H1 (cell line): ENCODE results near the gene ZNF425. TPM values are rescaled to one million over a fixed set of nuclear protein-coding genes. Genes with fewer than 3 reads are reported as not detected.
A peak's percentile ranks its signal among the peaks of the same experiment; 100 is the strongest.

Experiments
- CTCF ChIA-PET: fragments of 300-600 bp; sonication (Branson Sonifier 250); formaldehyde crosslinking; loops from one replicate; lab custom pipeline; 2021; ENCODE audit not compliant: partially characterized antibody; lab: Charles Lee
- POLR2A ChIA-PET: fragments of 300-600 bp; sonication (Branson Sonifier 250); formaldehyde crosslinking; loops from one replicate; lab custom pipeline; 2021; ENCODE audit warnings: inconsistent platforms; ENCODE audit not compliant: partially characterized antibody; lab: Charles Lee
- DNase-seq, 2 experiments: peaks; one replicate each; pipeline versions ENCODE4 v3.0.0 to v3.0.0-alpha.2; 2010 to 2022; ENCODE audit warnings: low spot score in 2 of 2, low read depth in 1 of 2, mixed read lengths in 1 of 2
- FAIRE-seq: peaks from 2 replicates; lab custom pipeline; 2011; peaks lifted over from hg19 to GRCh38; lab: Jason Lieb, UNC
- H2AFZ ChIP-seq: 2 replicates; pipeline ENCODE4 v1.8.1; 2012; ENCODE audit warnings: low read length, inconsistent platforms
- H2AK5ac ChIP-seq: 2 replicates; pipeline ENCODE4 v1.6.1; 2013; ENCODE audit warnings: low read depth, low read length
- H2BK120ac ChIP-seq: replicated peaks from 2 replicates; pipeline ENCODE3; 2013; ENCODE audit warnings: low read depth, low read length, inconsistent platforms
- H2BK12ac ChIP-seq: 2 replicates; pipeline ENCODE4 v1.6.1; 2013; ENCODE audit warnings: low read depth, low read length
- H2BK15ac ChIP-seq: 2 replicates; pipeline ENCODE4 v1.6.1; 2013; ENCODE audit warnings: low read length
- H2BK20ac ChIP-seq: 2 replicates; pipeline ENCODE4 v1.6.1; 2013; ENCODE audit warnings: low read length
- H2BK5ac ChIP-seq: 2 replicates; pipeline ENCODE4 v1.6.1; 2013; ENCODE audit warnings: low read depth, low read length
- H3K14ac ChIP-seq: 2 replicates; pipeline ENCODE4 v1.6.1; 2013; ENCODE audit warnings: inconsistent platforms; ENCODE audit not compliant: insufficient read length
- H3K18ac ChIP-seq: 2 replicates; pipeline ENCODE4 v1.6.1; 2013; ENCODE audit warnings: low read length; ENCODE audit errors: extremely low read depth
- H3K23ac ChIP-seq: 2 replicates; pipeline ENCODE4 v1.6.1; 2013; ENCODE audit warnings: inconsistent platforms; ENCODE audit not compliant: insufficient read length
- H3K23me2 ChIP-seq: 2 replicates; pipeline ENCODE4 v1.6.1; 2013; ENCODE audit warnings: low read depth, low read length
- H3K27ac ChIP-seq: 2 replicates; pipeline ENCODE4 v1.6.1; 2011; ENCODE audit warnings: low read depth, low read length, inconsistent platforms
- H3K27me3 ChIP-seq, 4 experiments: replicated peaks in 1 of 4; 1 replicate in 1 of 4; 2 replicates in 3 of 4; pipeline versions ENCODE4 v1.6.1 to v1.8.1; 2011 to 2013; ENCODE audit warnings: low read length in 3 of 4, mild to moderate bottlenecking in 3 of 4, inconsistent platforms in 2 of 4, mixed read lengths in 2 of 4, moderate library complexity in 1 of 4; ENCODE audit not compliant: control insufficient read depth in 3 of 4, insufficient read depth in 3 of 4; ENCODE audit errors: extremely low read depth in 1 of 4
- H3K36me3 ChIP-seq, 4 experiments: 2 replicates each; pipeline versions ENCODE4 v1.6.1 to v1.8.1; 2011 to 2013; ENCODE audit warnings: mild to moderate bottlenecking in 4 of 4, low read length in 3 of 4, moderate library complexity in 2 of 4, control low read depth in 1 of 4, inconsistent platforms in 1 of 4; ENCODE audit not compliant: insufficient read depth in 4 of 4, control insufficient read depth in 2 of 4
- H3K4ac ChIP-seq: replicated peaks from 2 replicates; pipeline ENCODE3; 2013; ENCODE audit warnings: low read length, low read depth, mixed read lengths, inconsistent platforms; ENCODE audit not compliant: insufficient read length
- H3K4me1 ChIP-seq, 4 experiments: replicated peaks in 1 of 4; 1 replicate in 1 of 4; 2 replicates in 3 of 4; pipeline versions ENCODE4 v1.6.1 to v1.8.1; 2011 to 2013; ENCODE audit warnings: low read length in 3 of 4, inconsistent platforms in 2 of 4, mixed read lengths in 1 of 4; ENCODE audit not compliant: insufficient read depth in 4 of 4, control insufficient read depth in 3 of 4
- H3K4me2 ChIP-seq, 2 experiments: 2 replicates each; pipeline versions ENCODE4 v1.6.1 to v1.8.1; 2011 to 2013; ENCODE audit warnings: low read depth in 2 of 2, low read length in 2 of 2, control low read depth in 1 of 2, inconsistent platforms in 1 of 2, mild to moderate bottlenecking in 1 of 2; ENCODE audit not compliant: insufficient read depth in 1 of 2
- H3K4me3 ChIP-seq, 4 experiments: fragments of 200-600, 300-600 bp in 1 of 4; sonication (generic), shearing (Covaris generic), sonication (Bioruptor Twin) in 1 of 4; 2 replicates each; pipeline versions ENCODE4 v1.5.1 to v1.8.1; 2011 to 2016; ENCODE audit warnings: low read length in 4 of 4, low read depth in 3 of 4, control low read depth in 2 of 4, inconsistent platforms in 2 of 4, mild to moderate bottlenecking in 2 of 4, mixed read lengths in 1 of 4, moderate library complexity in 1 of 4; ENCODE audit not compliant: insufficient read depth in 2 of 4; ENCODE audit errors: extremely low read depth in 1 of 4
- H3K56ac ChIP-seq: replicated peaks from 2 replicates; pipeline ENCODE3; 2013; ENCODE audit warnings: low read depth, mild to moderate bottlenecking, mixed read lengths, low read length, inconsistent platforms; ENCODE audit not compliant: insufficient read length
- H3K79me1 ChIP-seq: 2 replicates; pipeline ENCODE4 v1.6.1; 2013; ENCODE audit warnings: low read depth, low read length, control low read depth
- H3K79me2 ChIP-seq, 2 experiments: 2 replicates each; pipeline versions ENCODE4 v1.6.1 to v1.8.1; 2012 to 2013; ENCODE audit warnings: low read length in 2 of 2, mild to moderate bottlenecking in 2 of 2, inconsistent platforms in 1 of 2; ENCODE audit not compliant: insufficient read depth in 2 of 2, control insufficient read depth in 1 of 2
- H3K9ac ChIP-seq, 4 experiments: replicated peaks in 1 of 4; 1 replicate in 1 of 4; 2 replicates in 3 of 4; pipeline versions ENCODE4 v1.6.1 to v1.8.1; 2011 to 2013; ENCODE audit warnings: low read depth in 3 of 4, low read length in 3 of 4, control low read depth in 2 of 4, mild to moderate bottlenecking in 2 of 4, moderate library complexity in 2 of 4, inconsistent platforms in 1 of 4; ENCODE audit errors: extremely low read depth in 1 of 4
- H3K9me3 ChIP-seq, 2 experiments: 2 replicates each; pipeline versions ENCODE4 v1.6.1 to v1.8.1; 2012 to 2013; ENCODE audit warnings: mild to moderate bottlenecking in 2 of 2, moderate library complexity in 2 of 2, control low read depth in 1 of 2, inconsistent platforms in 1 of 2, low read depth in 1 of 2, low read length in 1 of 2, mixed read lengths in 1 of 2; ENCODE audit not compliant: insufficient read depth in 2 of 2
- H4K20me1 ChIP-seq, 2 experiments: replicated peaks in 1 of 2; 2 replicates each; pipeline versions ENCODE3 to v1.8.1; 2011 to 2013; ENCODE audit warnings: inconsistent platforms in 2 of 2, low read length in 2 of 2, mild to moderate bottlenecking in 1 of 2; ENCODE audit not compliant: insufficient read depth in 2 of 2, control insufficient read depth in 1 of 2
- H4K5ac ChIP-seq: 2 replicates; pipeline ENCODE4 v1.6.1; 2013; ENCODE audit warnings: low read length, low read depth, mixed read lengths, inconsistent platforms; ENCODE audit not compliant: insufficient read length
- H4K8ac ChIP-seq: 2 replicates; pipeline ENCODE4 v1.8.0; 2013; ENCODE audit warnings: mild to moderate bottlenecking, moderate library complexity, low read length, inconsistent platforms; ENCODE audit not compliant: insufficient read depth; ENCODE audit errors: extremely low read depth
- H4K91ac ChIP-seq: replicated peaks from 2 replicates; pipeline ENCODE3; 2013; ENCODE audit warnings: low read length, mixed read lengths, inconsistent platforms; ENCODE audit not compliant: insufficient read length
- CBX5 ChIP-seq: fragments of 300-800, 300-1000 bp; sonication (generic); IDR thresholded peaks from 2 replicates; pipeline ENCODE4 v1.7.1; 2016; ENCODE audit warnings: antibody characterized with exemption, low read length, low read depth
- CHD1 ChIP-seq: IDR thresholded peaks from 2 replicates; pipeline ENCODE4 v1.6.1; 2012; ENCODE audit warnings: low read depth, low read length, improper control_type of control experiment
- EGR1 ChIP-seq: IDR thresholded peaks from 2 replicates; pipeline ENCODE4 v1.6.1; 2011; ENCODE audit warnings: low read depth, low read length, borderline replicate concordance
- HDAC2 ChIP-seq, 2 experiments: fragments of 300-600 bp in 1 of 2; sonication (generic) in 1 of 2; IDR thresholded peaks; 2 replicates each; pipeline ENCODE4 v1.6.1; 2011 to 2012; ENCODE audit warnings: low read depth in 2 of 2, low read length in 2 of 2, mild to moderate bottlenecking in 2 of 2, moderate library complexity in 2 of 2, borderline replicate concordance in 1 of 2, inconsistent platforms in 1 of 2
- JUN ChIP-seq: IDR thresholded peaks from 2 replicates; pipeline ENCODE4 v1.6.1; 2011; ENCODE audit warnings: low read depth, mild to moderate bottlenecking, improper control_type of control experiment, low read length
- MAFK ChIP-seq: IDR thresholded peaks from 2 replicates; pipeline ENCODE4 v1.6.1; 2012; ENCODE audit warnings: low read depth, mild to moderate bottlenecking, improper control_type of control experiment, low read length
- MAX ChIP-seq: IDR thresholded peaks from 2 replicates; pipeline ENCODE4 v1.6.1; 2012; ENCODE audit warnings: inconsistent platforms
- POLR2AphosphoS5 ChIP-seq: IDR thresholded peaks from 2 replicates; pipeline ENCODE4 v1.6.1; 2011; ENCODE audit warnings: low read depth, low read length
- SP1 ChIP-seq: IDR thresholded peaks from 2 replicates; pipeline ENCODE4 v1.6.1; 2011; ENCODE audit warnings: low read depth, low read length
- TAF1 ChIP-seq: IDR thresholded peaks from 2 replicates; pipeline ENCODE4 v1.6.1; 2011; ENCODE audit warnings: mild to moderate bottlenecking, low read depth, low read length
- YY1 ChIP-seq: IDR thresholded peaks from 2 replicates; pipeline ENCODE4 v1.6.1; 2011; ENCODE audit warnings: low read depth, mild to moderate bottlenecking, low read length
- WGBS, 2 experiments: shearing (Covaris generic) in 1 of 2; methylation state at CpG; one replicate each; pipeline versions ENCODE4 v1.1.6 to v1.1.7; 2013 to 2015; ENCODE audit warnings: low lambda C conversion rate in 2 of 2, mixed read lengths in 2 of 2, inconsistent platforms in 1 of 2, low coverage in 1 of 2, missing lambda C conversion rate in 1 of 2; ENCODE audit not compliant: insufficient replicate concordance in 2 of 2, insufficient coverage in 1 of 2, insufficient read length in 1 of 2; ENCODE audit errors: extremely low coverage in 1 of 2, missing lambda C conversion rate in 1 of 2; 5-methylcytosine and 5-hydroxymethylcytosine counted together
- polyA plus RNA-seq, 7 experiments: library from polyadenylated mRNA; depleted of rRNA in 3 of 7; stranded (reverse) in 5 of 7; unstranded in 2 of 7; fragments of >200 nt in 5 of 7; fragments of 200-250 nt in 2 of 7; gene quantifications; 1 replicate in 5 of 7; 2 replicates in 1 of 7; 4 replicates in 1 of 7; pipeline versions ENCODE4 v1.2.1 to v1.2.3, GENCODE V29; 2011 to 2013; ENCODE audit warnings: missing spikeins in 2 of 7, mixed read lengths in 2 of 7
- total RNA-seq: library from RNA; stranded (reverse); fragmentation: NEBNext Ultra II Directional; extraction: Animal tissue kit (Norgen Biotek cat#: 25700); gene quantifications from 2 replicates; pipeline ENCODE4 v1.2.1, GENCODE V29; 2021

Gene ZNF425
- total and polyA plus RNA-seq, 2 of the 8 experiments (the other 6 are each of a cell fraction or from before 2014, with no cell fraction given), result 3.4 to 6.1 TPM

- peak within 1 kb of the TSS; percentile 93 for H3K18ac ChIP-seq
- peaks cover 0 to 30% of the 10 kb centered on the region in 2 experiments; a peak in 2 of 4 replicates for H3K79me2 ChIP-seq
- peak within 1 kb of the TSS; percentile 73 to 98 (median 86) for H3K4me3 ChIP-seq
- no peak within 1 kb of the TSS for H2AK5ac ChIP-seq
- H3K27me3 ChIP-seq, result no peaks in the 10 kb centered on the region
- H2BK20ac ChIP-seq, result no peak within 1 kb of the TSS
- H4K8ac ChIP-seq, result peak within 1 kb of the TSS; percentile 94
- peak within 1 kb of the TSS; percentile 95 for H3K4ac ChIP-seq
- H3K9me3 ChIP-seq, result 0 out of 4 replicates have a peak, but pooled peaks cover 0 to 3% of the 10 kb centered on the region in 2 experiments
- CTCF ChIA-PET, result interaction anchor here (0.7 to 2.0 kb wide), 5 partner anchors 9 to 96 kb away, joined by 3 to 6 read pairs (median 4); no protein-coding TSS in a partner anchor
- H4K5ac ChIP-seq, result peak within 1 kb of the TSS; percentile 92
- POLR2A ChIA-PET, result interaction anchor here (1.0 kb wide), 1 partner anchor 60 kb away, joined by 3 read pairs; no protein-coding TSS in a partner anchor
- H2BK15ac ChIP-seq, result no peak within 1 kb of the TSS
- H3K56ac ChIP-seq, result peak within 1 kb of the TSS; percentile 80
- H3K23me2 ChIP-seq, result peaks cover 3% of the 10 kb centered on the region; the same call in 1 of the 2 replicates
- peak within 1 kb of the TSS; percentile 88 for H3K27ac ChIP-seq
- H3K4me1 ChIP-seq, result peaks cover 0 to 4% (median under 1%) of the 10 kb centered on the region in 4 experiments; a peak in 2 of 7 replicates
- H4K91ac ChIP-seq, result peak within 1 kb of the TSS; percentile 80
- WGBS, 2 experiments, result 3% methylated on average over 33 of the region's 77 CpGs; no CpG with 5 or more reads in 1 of the 2 experiments
- peak within 1 kb of the TSS; percentile 38 to 92 for H3K4me2 ChIP-seq
- H4K20me1 ChIP-seq, result no peaks in the 10 kb centered on the region
- H3K36me3 ChIP-seq, result peaks cover 0 to 10% (median 3%) of the 10 kb centered on the region in 4 experiments; a peak in 3 of 8 replicates
- peak within 1 kb of the TSS; percentile 91; the same call in 1 of the 2 replicates for H2BK5ac ChIP-seq
- H3K14ac ChIP-seq, result peak within 1 kb of the TSS; percentile 55
- DNase-seq (peak; percentile 64 to 89), FAIRE-seq (no peak)
- H3K23ac ChIP-seq, result no peak within 1 kb of the TSS
- H2BK120ac ChIP-seq, result peak within 1 kb of the TSS; percentile 83
- H3K79me1 ChIP-seq, result peaks cover 7% of the 10 kb centered on the region
- H3K9ac ChIP-seq, result peak within 1 kb of the TSS; percentile 46 to 91 (median 80); a peak in 6 of 7 replicates
- H2BK12ac ChIP-seq, result no peak within 1 kb of the TSS
- H2AFZ ChIP-seq, result peak within 1 kb of the TSS; percentile 72; the same call in 1 of the 2 replicates
- TF ChIP-seq MAFK (no peak), CHD1 (no peak), HDAC2 (IDR thresholded peaks at IDR 0.05; ENCODE audit: borderline replicate concordance in 1 of 2, low read depth in 2 of 2, low read length in 2 of 2) (peak in 1 of 2 experiments; percentile 56; a peak in 2 of 4 replicates), YY1 (peak; percentile 61), SP1 (no peak), POLR2AphosphoS5 (peak; percentile 70), MAX (peak; percentile 24; the same call in 1 of the 2 replicates), CBX5 (no peak), EGR1 (peak; percentile 99), JUN (no peak), TAF1 (peak; percentile 87)
Observed at GRCh38 chr7:149090397-149091195, 35.5 kb downstream of the ZNF425 start, which contains the start of gene ZNF786. TSS of gene ZNF786 (minus strand) at chr7:149090718. CDS start at chr7:149090640, 78 bp downstream.
